KG1 (cell line): Measurements from ENCODE around the gene SPRED3.
A peak's percentile ranks its signal among the peaks of the same experiment; 100 is the strongest.
"Not testable (repeated sequence)": the region's sequence is repeated elsewhere in the genome, so short reads cannot be mapped to it uniquely, and the experiment has no call there.

Experiments used
- DNase-seq: peaks from one replicate; lab custom pipeline; 2025; lab: John Stamatoyannopoulos, UW

SPRED3 gene

GRCh38 chr19:38389957-38390924 is 1.7 kb downstream of the SPRED3 start:
- DNase-seq = no peak

- no peak for DNase-seq
These were observed 3.5 kb downstream of the SPRED3 start for GRCh38 chr19:38391911-38392464.

DNA sequence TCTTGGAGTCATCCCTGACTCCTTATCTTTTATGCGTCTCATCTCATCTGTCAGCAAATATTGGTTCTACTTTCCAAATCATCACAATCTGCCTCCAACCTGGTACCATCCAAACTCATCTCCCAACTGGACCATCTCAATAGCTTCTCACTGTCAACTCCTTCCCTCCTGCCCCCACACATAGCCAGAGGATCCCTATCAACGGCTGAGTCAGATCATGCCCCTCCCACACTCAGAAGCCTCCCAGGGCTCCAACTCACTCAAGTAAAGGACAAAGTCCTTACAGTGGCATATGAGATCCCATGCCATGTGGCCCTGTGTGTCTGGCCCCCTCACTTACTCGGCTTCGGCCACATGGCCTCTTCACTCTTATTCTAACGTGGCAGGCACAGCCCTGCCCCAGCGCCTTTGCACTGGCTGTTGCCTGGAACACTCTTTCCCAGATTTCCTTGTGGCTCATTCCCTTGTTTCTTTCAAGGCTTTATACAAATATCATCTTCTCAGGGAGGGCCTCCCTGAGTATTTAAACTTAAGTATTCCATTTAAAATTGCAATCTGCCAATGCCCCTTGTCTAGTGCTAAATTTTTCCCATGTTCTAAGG is 4.3 kb downstream of the SPRED3 start:
- no peak for DNase-seq

DNA sequence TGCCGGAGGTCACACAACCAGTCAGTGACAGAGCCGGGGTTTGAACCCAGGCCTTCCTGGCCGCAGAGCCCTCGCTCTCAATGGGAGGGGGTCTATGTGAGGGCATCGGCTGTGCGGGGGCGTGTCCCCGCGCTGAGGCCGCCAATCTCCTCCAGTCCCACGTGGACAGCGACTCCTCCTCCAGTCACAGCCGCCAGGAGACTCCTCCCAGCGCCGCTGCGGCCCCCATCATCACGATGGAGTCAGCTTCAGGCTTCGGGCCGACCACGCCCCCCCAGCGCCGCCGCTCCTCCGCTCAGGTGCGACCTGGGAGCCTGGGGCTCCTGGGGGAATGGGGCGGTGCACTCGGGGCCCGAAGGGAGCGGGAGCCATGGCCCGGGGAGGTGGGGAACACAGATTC is 6.0 kb downstream of the SPRED3 start:
- no peak for DNase-seq

GRCh38 chr19:38395381-38396114 is 7.1 kb downstream of the SPRED3 start:
- no peak for DNase-seq

DNA sequence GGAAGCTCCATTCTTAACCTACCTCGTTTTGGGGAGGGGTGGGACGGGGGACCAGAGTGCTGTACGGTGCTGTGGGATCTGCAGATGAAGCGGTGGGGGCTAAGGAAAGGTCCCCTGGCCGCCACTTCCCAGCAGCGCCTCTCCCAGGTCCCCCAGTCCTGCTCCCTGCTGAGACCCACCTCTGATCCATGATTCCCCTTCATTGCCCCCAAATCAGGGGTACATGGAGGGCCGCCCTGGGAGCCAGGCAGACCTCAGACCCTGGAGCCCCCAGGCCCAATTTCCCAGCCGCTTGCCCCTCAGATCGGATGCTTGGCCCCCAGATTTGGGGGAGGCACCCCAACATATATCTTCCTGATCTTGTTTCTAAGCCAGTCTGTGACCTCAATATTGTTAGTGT is 10.6 kb downstream of the SPRED3 start:
- DNase-seq = no peak

GRCh38 chr19:38399537-38399936 is 11.0 kb downstream of the SPRED3 start:
- no peak for DNase-seq

DNA sequence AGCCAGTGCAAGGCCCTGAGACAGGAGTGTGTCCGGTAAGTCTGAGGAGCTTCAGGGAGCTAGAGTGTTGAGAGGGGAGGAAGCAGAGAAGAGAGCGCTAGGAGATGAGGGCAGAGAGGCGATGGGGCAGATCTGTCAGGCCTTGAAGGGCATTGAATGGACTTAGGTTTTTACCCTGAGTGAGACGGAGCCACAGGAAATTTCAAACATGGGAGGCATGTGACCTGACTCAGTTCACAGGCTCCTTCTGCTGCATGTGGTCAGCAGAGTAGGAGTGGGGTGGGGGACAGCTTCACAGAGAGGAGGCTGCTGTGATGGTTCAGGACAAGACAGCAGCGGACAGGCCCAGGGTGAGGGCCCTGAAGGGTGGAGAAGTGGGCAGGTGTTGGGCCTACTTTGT is 11.9 kb downstream of the SPRED3 start:
- DNase-seq = no peak

- no peak for DNase-seq
These were observed 12.7 kb downstream of the SPRED3 start for GRCh38 chr19:38401148-38401547.

GRCh38 chr19:38402623-38402966 is 14.1 kb downstream of the SPRED3 start:
- DNase-seq = no peak

DNA sequence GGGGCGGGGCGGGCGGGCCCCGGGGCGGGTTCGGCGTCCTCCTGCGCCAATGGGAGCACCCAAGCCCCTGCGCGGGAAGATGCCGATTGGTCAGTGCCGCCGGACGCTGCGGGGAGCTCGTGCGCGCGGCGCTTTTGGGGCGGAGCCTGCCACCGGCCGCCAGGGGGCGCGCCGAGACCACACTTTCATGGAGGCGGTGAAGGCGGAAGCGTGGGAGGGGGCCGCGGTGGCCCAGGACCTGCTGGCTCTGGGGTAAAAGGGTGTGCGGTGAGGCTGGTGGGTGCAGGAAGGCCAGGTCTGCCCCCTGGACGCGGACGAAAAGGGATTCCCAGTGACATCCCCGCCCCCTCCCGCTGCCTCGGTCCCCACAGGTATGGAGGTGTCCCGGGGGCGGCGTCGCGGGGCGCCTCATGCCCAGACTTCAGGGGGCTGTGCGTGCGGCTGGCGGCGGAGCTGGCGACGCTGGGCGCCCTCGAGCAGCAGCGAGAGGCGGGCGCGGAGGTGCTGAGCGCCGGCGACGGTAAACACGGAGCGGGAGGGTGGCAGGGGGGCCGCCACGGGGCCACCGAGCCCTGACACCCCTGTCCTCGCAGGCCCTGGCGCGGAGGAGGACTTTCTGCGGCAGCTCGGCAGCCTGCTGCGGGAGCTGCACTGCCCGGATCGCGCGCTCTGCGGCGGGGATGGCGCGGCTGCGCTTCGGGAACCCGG is 14.6 kb downstream of the SPRED3 start, which contains the start of gene FAM98C:
Gene FAM98C, plus strand, starts transcription at position 127 of the 708 bp plus-strand sequence. Its CDS starts 61 bp downstream, at position 188.
- DNase-seq = peak; percentile 97

GRCh38 chr19:38404858-38405257 is 16.4 kb downstream of the SPRED3 start:
- no peak for DNase-seq

- DNase-seq = no peak
These were observed 16.8 kb downstream of the SPRED3 start for GRCh38 chr19:38405276-38405675.

GRCh38 chr19:38409631-38410133 is 21.2 kb downstream of the SPRED3 start:
- no peak for DNase-seq

DNA sequence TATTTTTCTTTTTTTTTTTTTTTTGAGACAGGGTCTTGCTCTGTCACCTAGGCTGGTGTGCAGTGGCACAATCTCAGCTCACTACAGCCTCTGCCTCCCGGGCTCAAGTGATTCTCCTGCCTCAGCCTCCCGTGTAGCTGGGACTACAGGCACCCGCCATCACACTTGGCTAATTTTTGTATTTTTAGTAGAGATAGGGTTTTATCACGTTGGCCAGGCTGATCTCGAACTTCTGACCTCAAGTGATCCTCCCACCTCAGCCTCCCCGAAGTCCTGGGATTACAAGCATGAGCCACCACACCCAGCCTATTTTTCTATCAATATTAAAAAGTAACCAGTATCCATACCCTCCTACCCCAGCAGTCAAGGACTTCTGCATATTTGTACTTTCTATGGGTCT is 21.9 kb downstream of the SPRED3 start:
- DNase-seq = not testable (repeated sequence)

GRCh38 chr19:38411041-38411712 is 22.7 kb downstream of the SPRED3 start:
- DNase-seq = no peak

DNA sequence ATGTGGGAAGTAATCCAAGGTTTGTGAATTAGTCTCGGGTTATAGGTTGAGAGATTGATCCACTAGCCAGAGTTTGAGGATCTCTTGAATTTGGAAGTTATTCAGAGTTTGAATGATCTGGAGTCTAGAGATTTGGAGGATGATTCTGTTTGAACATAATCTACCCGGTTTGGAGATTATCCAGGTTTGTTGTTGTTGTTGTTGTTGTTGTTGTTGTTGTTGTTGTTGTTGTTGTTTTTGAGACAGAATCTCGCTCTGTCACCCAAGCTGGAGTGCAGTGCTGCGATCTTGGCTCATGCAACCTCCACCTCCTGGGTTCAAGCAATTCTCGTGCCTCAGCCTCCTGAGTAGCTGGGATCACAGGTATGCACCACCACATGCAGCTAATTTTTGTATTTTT is 23.4 kb downstream of the SPRED3 start:
- DNase-seq = not testable (repeated sequence)

- no peak for DNase-seq
These were observed 24.0 kb downstream of the SPRED3 start for GRCh38 chr19:38412491-38412890.

DNA sequence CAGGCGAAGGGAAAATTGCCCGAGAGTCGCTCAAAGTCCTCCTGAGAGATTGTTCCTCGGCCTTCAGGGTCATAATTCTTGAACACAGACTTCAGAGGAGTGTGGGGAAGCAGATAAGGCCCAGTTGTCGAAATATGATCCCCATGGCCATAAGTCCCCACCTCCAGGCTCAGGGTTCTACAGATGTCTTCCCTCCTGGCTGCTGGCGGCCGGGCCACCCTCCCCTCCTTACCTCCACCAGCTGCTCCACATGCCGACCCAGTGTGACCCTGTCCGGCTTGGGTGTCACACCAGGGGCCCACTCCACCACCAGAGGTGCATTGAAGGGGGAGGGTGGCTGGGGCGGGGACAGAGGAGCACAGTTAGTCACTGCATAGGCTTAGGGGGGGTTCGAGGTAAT is 24.5 kb downstream of the SPRED3 start:
- DNase-seq = no peak

- no peak for DNase-seq
These were observed 24.9 kb downstream of the SPRED3 start for GRCh38 chr19:38413416-38413815.

DNA sequence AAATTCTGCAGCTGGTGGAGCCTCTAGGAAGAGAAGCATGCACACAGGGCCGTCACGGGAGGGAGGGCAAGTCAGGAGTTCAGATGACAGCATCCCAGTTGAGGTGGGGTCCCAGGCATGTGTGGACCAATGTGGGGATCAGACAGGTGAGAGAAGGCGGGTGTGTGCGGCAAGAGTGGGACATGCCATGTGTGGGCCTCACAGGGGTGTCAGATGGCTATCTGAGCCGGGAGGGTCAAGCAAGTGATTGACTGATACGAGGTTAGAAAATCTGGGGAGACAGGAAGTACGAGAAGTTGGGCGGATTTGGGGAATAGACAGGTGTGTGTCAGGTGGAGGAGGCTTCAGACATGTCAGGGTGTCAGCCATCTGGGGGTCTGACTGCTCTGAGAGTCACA is 28.6 kb downstream of the SPRED3 start:
- no peak for DNase-seq
